Mesendoderm (in vitro differentiated cells): ENCODE data around the gene TOPORS.
A peak's percentile ranks its signal among the peaks of the same experiment; 100 is the strongest.

Experiments used
- DNase-seq: peaks from one replicate; pipeline ENCODE4 v3.0.0; 2013
- H2AK5ac ChIP-seq: 2 replicates; pipeline ENCODE4 v1.6.1; 2013; ENCODE audit warnings: low read length, inconsistent platforms
- H2BK120ac ChIP-seq: 2 replicates; pipeline ENCODE4 v1.6.1; 2013; ENCODE audit warnings: low read depth, mild to moderate bottlenecking, low read length, moderate library complexity, mixed read lengths
- H2BK15ac ChIP-seq: replicated peaks from 2 replicates; pipeline ENCODE4 v1.6.1; 2013; ENCODE audit warnings: low read depth, mild to moderate bottlenecking, moderate library complexity
- H2BK5ac ChIP-seq: 2 replicates; pipeline ENCODE4 v1.6.1; 2013; ENCODE audit warnings: low read length, inconsistent platforms
- H3K18ac ChIP-seq: 2 replicates; pipeline ENCODE4 v1.6.1; 2013; ENCODE audit warnings: mild to moderate bottlenecking, low read length, mixed read lengths
- H3K23ac ChIP-seq: one replicate; pipeline ENCODE4 v1.6.1; 2013; ENCODE audit warnings: low read length
- H3K27ac ChIP-seq: 2 replicates; pipeline ENCODE4 v1.5.1; 2013; ENCODE audit warnings: low read depth, mild to moderate bottlenecking, inconsistent platforms, low read length, moderate library complexity
- H3K27me3 ChIP-seq: 2 replicates; pipeline ENCODE4 v1.6.1; 2013; ENCODE audit warnings: low read length, control low read depth, mild to moderate bottlenecking, inconsistent platforms; ENCODE audit not compliant: insufficient read depth, poor library complexity
- H3K36me3 ChIP-seq: 2 replicates; pipeline ENCODE4 v1.6.1; 2013; ENCODE audit warnings: low read length, inconsistent platforms; ENCODE audit not compliant: control insufficient read depth, insufficient read depth
- H3K4ac ChIP-seq: one replicate; pipeline ENCODE4 v1.6.1; 2013; ENCODE audit warnings: low read depth, mild to moderate bottlenecking, low read length, moderate library complexity
- H3K4me1 ChIP-seq: 2 replicates; pipeline ENCODE4 v1.6.1; 2013; ENCODE audit warnings: low read depth, low read length, inconsistent platforms; ENCODE audit not compliant: control insufficient read depth
- H3K4me2 ChIP-seq: 2 replicates; pipeline ENCODE4 v1.6.1; 2013; ENCODE audit warnings: low read length
- H3K4me3 ChIP-seq: 2 replicates; pipeline ENCODE4 v1.5.1; 2013; ENCODE audit warnings: mild to moderate bottlenecking, low read length
- H3K56ac ChIP-seq: one replicate; pipeline ENCODE4 v1.6.1; 2013; ENCODE audit warnings: low read length
- H3K79me1 ChIP-seq: 2 replicates; pipeline ENCODE4 v1.6.1; 2013; ENCODE audit warnings: low read length, inconsistent platforms
- H3K79me2 ChIP-seq: 2 replicates; pipeline ENCODE4 v1.6.1; 2013; ENCODE audit warnings: mild to moderate bottlenecking, low read length; ENCODE audit not compliant: control insufficient read depth, insufficient read depth
- H3K9ac ChIP-seq: 2 replicates; pipeline ENCODE4 v1.6.1; 2013; ENCODE audit warnings: low read length, inconsistent platforms
- H4K5ac ChIP-seq: one replicate; pipeline ENCODE4 v1.6.1; 2013; ENCODE audit warnings: low read length
- H4K8ac ChIP-seq: one replicate; pipeline ENCODE4 v1.6.1; 2013; ENCODE audit warnings: low read depth, mild to moderate bottlenecking, control low read depth, low read length, moderate library complexity
- WGBS: extraction: QIAGEN DNeasy Blood & Tissue Kit; methylation state at CpG from one replicate; pipeline ENCODE4 v1.1.7; 2013; ENCODE audit warnings: low lambda C conversion rate, missing lambda C conversion rate; ENCODE audit not compliant: insufficient coverage; ENCODE audit errors: extremely low coverage; 5-methylcytosine and 5-hydroxymethylcytosine counted together

Gene TOPORS

GRCh38 chr9:32590476-32590875 is 38.1 kb upstream of the TOPORS start:
- Histone ChIP-seq H3K79me1 (no peaks in the 10 kb centered on the region), H3K79me2 (no peaks in the 10 kb centered on the region), H3K36me3 (no peaks in the 10 kb centered on the region), H2BK120ac (no peak overlapping the region), H3K27ac (no peak overlapping the region), H2BK15ac (no peak overlapping the region), H3K9ac (no peak overlapping the region), H3K4me2 (no peak overlapping the region), H2BK5ac (no peak overlapping the region), H3K56ac (no peak overlapping the region), H4K5ac (no peak overlapping the region), H3K4me1 (no peaks in the 10 kb centered on the region), H3K4me3 (no peak overlapping the region), H3K23ac (no peak overlapping the region), H3K4ac (no peak overlapping the region), H4K8ac (no peak overlapping the region), H3K18ac (no peak overlapping the region), H3K27me3 (no peaks in the 10 kb centered on the region), H2AK5ac (no peak overlapping the region)
- DNase-seq = no peak
- no CpG with 5 or more reads among the region's 2 CpGs for WGBS

DNA sequence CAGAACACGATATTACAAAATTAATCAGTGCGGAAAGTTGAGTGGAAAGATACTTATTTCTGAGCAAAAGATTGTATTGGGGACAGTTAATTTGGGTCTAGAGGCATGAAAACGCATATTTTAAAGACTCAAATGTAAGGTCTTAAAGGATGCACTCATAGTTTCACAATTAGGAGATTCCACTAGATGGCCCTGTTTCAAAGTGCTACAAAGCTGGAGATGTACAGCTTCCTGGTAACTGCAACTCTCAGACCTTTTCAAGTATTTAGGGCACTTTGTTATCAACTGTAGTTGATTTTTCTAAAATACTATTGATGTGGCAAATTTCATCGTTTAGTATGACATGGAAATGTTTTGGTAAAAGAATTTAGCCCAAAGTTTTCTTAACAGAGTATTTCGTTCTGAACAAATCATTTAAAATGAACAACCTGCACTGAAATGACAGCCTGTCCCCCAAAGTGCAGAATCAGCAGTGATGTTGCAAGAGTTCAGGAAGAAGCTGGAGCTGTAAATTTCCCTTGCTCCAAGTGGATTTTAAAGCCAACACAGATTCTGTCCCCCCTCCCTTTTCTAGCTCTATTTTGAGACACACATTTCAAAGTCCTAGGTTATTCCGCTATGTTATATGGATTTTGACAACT is 36.8 kb upstream of the TOPORS start:
- H2BK5ac ChIP-seq = no peak overlapping the region
- H3K36me3 ChIP-seq = no peaks in the 10 kb centered on the region
- WGBS = no CpG with 5 or more reads among the region's 6 CpGs
- no peak overlapping the region for H3K4ac ChIP-seq
- H3K79me1 ChIP-seq = no peaks in the 10 kb centered on the region
- H3K23ac ChIP-seq = no peak overlapping the region
- no peak overlapping the region for H2BK15ac ChIP-seq
- DNase-seq = peak; percentile 51
- no peak overlapping the region for H2AK5ac ChIP-seq
- H4K5ac ChIP-seq = no peak overlapping the region
- no peaks in the 10 kb centered on the region for H3K4me1 ChIP-seq
- no peaks in the 10 kb centered on the region for H3K79me2 ChIP-seq
- H3K9ac ChIP-seq = no peak overlapping the region
- H3K4me2 ChIP-seq = no peak overlapping the region
- H3K4me3 ChIP-seq = no peak overlapping the region
- H3K18ac ChIP-seq = no peak overlapping the region
- H3K27ac ChIP-seq = no peak overlapping the region
- no peaks in the 10 kb centered on the region for H3K27me3 ChIP-seq
- H3K56ac ChIP-seq = no peak overlapping the region
- no peak overlapping the region for H2BK120ac ChIP-seq
- H4K8ac ChIP-seq = no peak overlapping the region

GRCh38 chr9:32587901-32588300 is 35.5 kb upstream of the TOPORS start:
- H3K79me2 ChIP-seq = no peaks in the 10 kb centered on the region
- H3K18ac ChIP-seq = no peak overlapping the region
- no peaks in the 10 kb centered on the region for H3K27me3 ChIP-seq
- H3K4me3 ChIP-seq = no peak overlapping the region
- no peak overlapping the region for H3K23ac ChIP-seq
- H2BK5ac ChIP-seq = no peak overlapping the region
- no peaks in the 10 kb centered on the region for H3K36me3 ChIP-seq
- H3K79me1 ChIP-seq = no peaks in the 10 kb centered on the region
- no peak overlapping the region for H3K4me2 ChIP-seq
- H3K4ac ChIP-seq = no peak overlapping the region
- no peak overlapping the region for H3K27ac ChIP-seq
- H3K4me1 ChIP-seq = no peaks in the 10 kb centered on the region
- no peak overlapping the region for H4K5ac ChIP-seq
- H2AK5ac ChIP-seq = no peak overlapping the region
- H2BK120ac ChIP-seq = no peak overlapping the region
- DNase-seq = no peak
- H2BK15ac ChIP-seq = no peak overlapping the region
- H3K9ac ChIP-seq = no peak overlapping the region
- no peak overlapping the region for H4K8ac ChIP-seq
- H3K56ac ChIP-seq = no peak overlapping the region

GRCh38 chr9:32584784-32585183 is 32.4 kb upstream of the TOPORS start:
- H3K79me1 ChIP-seq = no peaks in the 10 kb centered on the region
- no peak overlapping the region for H3K4me2 ChIP-seq
- H3K4me1 ChIP-seq = no peaks in the 10 kb centered on the region
- H3K79me2 ChIP-seq = no peaks in the 10 kb centered on the region
- no peaks in the 10 kb centered on the region for H3K36me3 ChIP-seq
- no CpG with 5 or more reads among the region's 2 CpGs for WGBS
- H3K27me3 ChIP-seq = no peaks in the 10 kb centered on the region
- H2AK5ac ChIP-seq = no peak overlapping the region
- no peak overlapping the region for H2BK15ac ChIP-seq
- H3K4me3 ChIP-seq = no peak overlapping the region
- H3K56ac ChIP-seq = no peak overlapping the region
- H4K5ac ChIP-seq = no peak overlapping the region
- H3K9ac ChIP-seq = no peak overlapping the region
- H3K23ac ChIP-seq = no peak overlapping the region
- no peak overlapping the region for H2BK120ac ChIP-seq
- H3K18ac ChIP-seq = no peak overlapping the region
- H4K8ac ChIP-seq = no peak overlapping the region
- no peak overlapping the region for H3K4ac ChIP-seq
- no peak for DNase-seq
- H2BK5ac ChIP-seq = no peak overlapping the region
- H3K27ac ChIP-seq = no peak overlapping the region

DNA sequence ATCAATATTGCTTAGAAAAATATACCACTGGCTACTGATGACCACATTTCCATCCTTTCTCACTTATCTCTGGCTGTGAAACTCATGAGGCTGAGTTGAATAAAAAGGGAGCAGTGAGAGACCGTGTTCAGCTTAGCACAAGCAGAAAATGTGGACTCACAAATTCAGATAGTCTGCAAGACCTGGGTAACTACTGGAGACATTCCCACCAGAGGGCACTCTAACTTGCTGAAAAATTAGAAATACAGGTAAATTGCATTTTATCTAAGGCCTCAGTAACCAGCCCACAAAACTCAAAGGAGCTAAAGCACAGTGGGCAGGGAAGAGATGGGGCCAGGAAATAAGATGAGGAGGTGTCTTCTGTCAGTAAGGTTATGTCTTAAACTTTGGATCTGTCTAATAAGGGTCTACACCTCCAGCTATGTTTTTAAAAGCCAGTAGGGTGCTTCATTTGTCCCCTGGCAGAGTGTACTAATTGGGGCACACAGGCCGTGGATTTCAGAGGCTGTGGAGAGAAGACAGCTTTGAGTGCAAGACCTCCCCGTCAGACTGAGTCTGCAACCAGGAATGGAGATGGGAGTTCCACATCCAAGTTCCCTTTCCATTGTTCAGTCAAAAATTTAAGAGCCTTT is 29.2 kb upstream of the TOPORS start:
- Histone ChIP-seq H2AK5ac (no peak overlapping the region), H3K4me2 (no peak overlapping the region), H3K27ac (no peak overlapping the region), H3K79me2 (no peaks in the 10 kb centered on the region), H2BK120ac (no peak overlapping the region), H3K36me3 (no peaks in the 10 kb centered on the region), H4K8ac (no peak overlapping the region), H3K4ac (no peak overlapping the region), H3K4me3 (no peak overlapping the region), H3K4me1 (peaks cover 2% of the 10 kb centered on the region), H2BK5ac (no peak overlapping the region), H3K56ac (peak overlapping the region; percentile 18), H2BK15ac (no peak overlapping the region), H4K5ac (no peak overlapping the region), H3K23ac (no peak overlapping the region), H3K79me1 (no peaks in the 10 kb centered on the region), H3K9ac (no peak overlapping the region), H3K27me3 (no peaks in the 10 kb centered on the region), H3K18ac (no peak overlapping the region)
- peak; percentile 79 for DNase-seq
- WGBS = no CpG with 5 or more reads among the region's 3 CpGs
